Neural cell (in vitro differentiated cells): ENCODE data around the gene LPP. TPM values are rescaled to one million over a fixed set of nuclear protein-coding genes. Genes with fewer than 3 reads are reported as not detected.

Experiments
- H2AFZ ChIP-seq: fragments of 200-600, 300-800 bp; sonication (generic), shearing (Covaris generic); 2 replicates; pipeline ENCODE4 v1.6.0; 2014; ENCODE audit warnings: low read depth, mild to moderate bottlenecking, antibody characterized with exemption, low read length, moderate library complexity
- H3F3A ChIP-seq: fragments of 200-600 bp; shearing (Covaris generic); 2 replicates; pipeline ENCODE4 v1.6.1; 2016; ENCODE audit warnings: mild to moderate bottlenecking, moderate library complexity, mixed read lengths, antibody characterized with exemption, low read length; ENCODE audit not compliant: insufficient read depth, poor library complexity, severe bottlenecking
- H3K27ac ChIP-seq: fragments of 200-600, 300-800 bp; sonication (generic), shearing (Covaris generic); 2 replicates; pipeline ENCODE4 v1.5.1; 2014; ENCODE audit warnings: mild to moderate bottlenecking, low read length, moderate library complexity
- H3K27me3 ChIP-seq: fragments of 300-800, 200-600 bp; sonication (generic), shearing (Covaris generic); 2 replicates; pipeline ENCODE4 v1.6.0; 2014; ENCODE audit warnings: mild to moderate bottlenecking, low read depth, low read length, moderate library complexity; ENCODE audit not compliant: insufficient read depth
- H3K36me3 ChIP-seq: fragments of 300-800, 200-600 bp; sonication (generic), shearing (Covaris generic); 2 replicates; pipeline ENCODE4 v1.5.1; 2014; ENCODE audit warnings: mild to moderate bottlenecking, antibody characterized with exemption, low read length, moderate library complexity; ENCODE audit not compliant: insufficient read depth
- H3K4me2 ChIP-seq: fragments of 300-800, 200-600 bp; sonication (generic), shearing (Covaris generic); 2 replicates; pipeline ENCODE4 v1.6.0; 2014; ENCODE audit warnings: mild to moderate bottlenecking, low read length
- H3K4me3 ChIP-seq: fragments of 300-800, 200-600 bp; sonication (generic), shearing (Covaris generic); 2 replicates; pipeline ENCODE4 v1.5.1; 2014; ENCODE audit warnings: mild to moderate bottlenecking, low read length, moderate library complexity
- H3K79me2 ChIP-seq: fragments of 200-600 bp; shearing (Covaris generic); replicated peaks from 2 replicates; pipeline ENCODE4 v1.6.0; 2014; ENCODE audit warnings: mild to moderate bottlenecking, low read length, moderate library complexity; ENCODE audit not compliant: insufficient read depth
- H3K9ac ChIP-seq: fragments of 300-800, 200-600 bp; sonication (generic), shearing (Covaris generic); 2 replicates; pipeline ENCODE4 v1.6.1; 2016; ENCODE audit warnings: mild to moderate bottlenecking, low read length, mixed read lengths
- H3K9me2 ChIP-seq: fragments of 200-600 bp; shearing (Covaris generic); 2 replicates; pipeline ENCODE4 v1.6.1; 2016; ENCODE audit warnings: mild to moderate bottlenecking, low read length, mixed read lengths; ENCODE audit not compliant: insufficient read depth
- H3K9me3 ChIP-seq: fragments of 200-600, 300-800 bp; sonication (generic), shearing (Covaris generic); 2 replicates; pipeline ENCODE4 v1.6.1; 2016; ENCODE audit warnings: mild to moderate bottlenecking, mixed run types, low read length, moderate library complexity, mixed read lengths
- H4K20me1 ChIP-seq: fragments of 200-600 bp; shearing (Covaris generic); 2 replicates; pipeline ENCODE4 v1.6.1; 2016; ENCODE audit warnings: mild to moderate bottlenecking, mixed run types; ENCODE audit not compliant: insufficient read depth
- EP300 ChIP-seq: fragments of 450-650 bp; conservative IDR thresholded peaks from 2 replicates; pipeline ENCODE4 v1.6.1; 2014; ENCODE audit warnings: antibody characterized with exemption, mild to moderate bottlenecking, moderate library complexity; ENCODE audit not compliant: poor library complexity, severe bottlenecking
- EZH2 ChIP-seq: fragments of 200-600, 300-800 bp; shearing (Covaris generic), sonication (generic); IDR thresholded peaks from 2 replicates; pipeline ENCODE4 v1.6.1; 2014; ENCODE audit warnings: antibody characterized with exemption, low read length, borderline replicate concordance, mild to moderate bottlenecking; ENCODE audit not compliant: insufficient read depth, poor library complexity, severe bottlenecking
- MXI1 ChIP-seq: fragments of 450-650 bp; conservative IDR thresholded peaks from 2 replicates; pipeline ENCODE4 v1.6.1; 2014; ENCODE audit warnings: antibody characterized with exemption, mild to moderate bottlenecking; ENCODE audit not compliant: poor library complexity, severe bottlenecking
- POLR2AphosphoS5 ChIP-seq: IDR thresholded peaks from 2 replicates; pipeline ENCODE4 v1.6.1; 2012
- RAD21 ChIP-seq: fragments of 450-650 bp; conservative IDR thresholded peaks from 2 replicates; pipeline ENCODE4 v1.6.1; 2014; ENCODE audit warnings: antibody characterized with exemption, mild to moderate bottlenecking, moderate library complexity
- SMC3 ChIP-seq: fragments of 450-650 bp; conservative IDR thresholded peaks from 2 replicates; pipeline ENCODE4 v1.6.1; 2014; ENCODE audit warnings: antibody characterized with exemption, mild to moderate bottlenecking, moderate library complexity; ENCODE audit not compliant: poor library complexity
- TAF1 ChIP-seq: IDR thresholded peaks from 2 replicates; pipeline ENCODE4 v1.6.1; 2012; ENCODE audit warnings: low read depth
- polyA plus RNA-seq: library from polyadenylated mRNA; depleted of rRNA; stranded (reverse); fragments of >200 nt; gene quantifications from 2 replicates; pipeline ENCODE4 v1.2.3, GENCODE V29; 2014
- TF ChIP-seq, protein P1 (sequence below): fragments of 450-650 bp; IDR thresholded peaks from 2 replicates; pipeline ENCODE4 v1.5.1; 2014; ENCODE audit warnings: antibody characterized with exemption, mild to moderate bottlenecking, moderate library complexity; ENCODE audit not compliant: poor library complexity, severe bottlenecking
- TF ChIP-seq, protein P2 (sequence below): IDR thresholded peaks from 2 replicates; pipeline ENCODE4 v1.6.1; 2012; ENCODE audit warnings: borderline replicate concordance

Gene LPP
- polyA plus RNA-seq, 1 donor from 2014 or later, result 3.0 TPM

DNA sequence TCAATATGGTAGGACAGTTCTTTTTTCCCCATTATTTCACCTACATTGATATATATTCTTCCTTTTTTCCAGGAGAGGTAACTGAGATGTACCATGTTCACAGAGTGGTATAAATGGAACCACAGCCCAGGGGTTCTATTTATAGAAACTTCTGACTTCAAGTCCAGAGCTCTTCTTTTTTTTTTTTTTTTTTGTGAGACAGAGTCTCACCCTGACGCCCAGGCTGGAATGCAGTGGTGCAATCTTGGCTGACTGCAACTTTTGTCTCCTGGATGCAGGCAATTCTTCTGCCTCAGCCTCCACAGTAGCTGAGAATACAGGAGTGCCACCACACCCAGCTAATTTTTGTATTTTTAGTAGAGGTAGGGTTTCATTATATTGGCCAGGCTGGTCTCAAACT, 750.7 kb downstream of the LPP start:
- no peaks in the 10 kb centered on the region for H3K9me3 ChIP-seq
- no peak overlapping the region for H3K27ac ChIP-seq
- no peaks in the 10 kb centered on the region for H3K9me2 ChIP-seq
- H3K36me3 ChIP-seq, result no peaks in the 10 kb centered on the region
- no peaks in the 10 kb centered on the region for H3K27me3 ChIP-seq
- no peaks in the 10 kb centered on the region for H3K79me2 ChIP-seq
- H3F3A ChIP-seq, result no peaks in the 10 kb centered on the region
- TF ChIP-seq POLR2AphosphoS5 (no peak), SMC3 (no peak), EZH2 (no peak), TAF1 (no peak), EP300 (no peak), MXI1 (no peak), RAD21 (no peak)
- TF ChIP-seq, protein P1, sequence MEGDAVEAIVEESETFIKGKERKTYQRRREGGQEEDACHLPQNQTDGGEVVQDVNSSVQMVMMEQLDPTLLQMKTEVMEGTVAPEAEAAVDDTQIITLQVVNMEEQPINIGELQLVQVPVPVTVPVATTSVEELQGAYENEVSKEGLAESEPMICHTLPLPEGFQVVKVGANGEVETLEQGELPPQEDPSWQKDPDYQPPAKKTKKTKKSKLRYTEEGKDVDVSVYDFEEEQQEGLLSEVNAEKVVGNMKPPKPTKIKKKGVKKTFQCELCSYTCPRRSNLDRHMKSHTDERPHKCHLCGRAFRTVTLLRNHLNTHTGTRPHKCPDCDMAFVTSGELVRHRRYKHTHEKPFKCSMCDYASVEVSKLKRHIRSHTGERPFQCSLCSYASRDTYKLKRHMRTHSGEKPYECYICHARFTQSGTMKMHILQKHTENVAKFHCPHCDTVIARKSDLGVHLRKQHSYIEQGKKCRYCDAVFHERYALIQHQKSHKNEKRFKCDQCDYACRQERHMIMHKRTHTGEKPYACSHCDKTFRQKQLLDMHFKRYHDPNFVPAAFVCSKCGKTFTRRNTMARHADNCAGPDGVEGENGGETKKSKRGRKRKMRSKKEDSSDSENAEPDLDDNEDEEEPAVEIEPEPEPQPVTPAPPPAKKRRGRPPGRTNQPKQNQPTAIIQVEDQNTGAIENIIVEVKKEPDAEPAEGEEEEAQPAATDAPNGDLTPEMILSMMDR, result no peak
- TF ChIP-seq, protein P2, sequence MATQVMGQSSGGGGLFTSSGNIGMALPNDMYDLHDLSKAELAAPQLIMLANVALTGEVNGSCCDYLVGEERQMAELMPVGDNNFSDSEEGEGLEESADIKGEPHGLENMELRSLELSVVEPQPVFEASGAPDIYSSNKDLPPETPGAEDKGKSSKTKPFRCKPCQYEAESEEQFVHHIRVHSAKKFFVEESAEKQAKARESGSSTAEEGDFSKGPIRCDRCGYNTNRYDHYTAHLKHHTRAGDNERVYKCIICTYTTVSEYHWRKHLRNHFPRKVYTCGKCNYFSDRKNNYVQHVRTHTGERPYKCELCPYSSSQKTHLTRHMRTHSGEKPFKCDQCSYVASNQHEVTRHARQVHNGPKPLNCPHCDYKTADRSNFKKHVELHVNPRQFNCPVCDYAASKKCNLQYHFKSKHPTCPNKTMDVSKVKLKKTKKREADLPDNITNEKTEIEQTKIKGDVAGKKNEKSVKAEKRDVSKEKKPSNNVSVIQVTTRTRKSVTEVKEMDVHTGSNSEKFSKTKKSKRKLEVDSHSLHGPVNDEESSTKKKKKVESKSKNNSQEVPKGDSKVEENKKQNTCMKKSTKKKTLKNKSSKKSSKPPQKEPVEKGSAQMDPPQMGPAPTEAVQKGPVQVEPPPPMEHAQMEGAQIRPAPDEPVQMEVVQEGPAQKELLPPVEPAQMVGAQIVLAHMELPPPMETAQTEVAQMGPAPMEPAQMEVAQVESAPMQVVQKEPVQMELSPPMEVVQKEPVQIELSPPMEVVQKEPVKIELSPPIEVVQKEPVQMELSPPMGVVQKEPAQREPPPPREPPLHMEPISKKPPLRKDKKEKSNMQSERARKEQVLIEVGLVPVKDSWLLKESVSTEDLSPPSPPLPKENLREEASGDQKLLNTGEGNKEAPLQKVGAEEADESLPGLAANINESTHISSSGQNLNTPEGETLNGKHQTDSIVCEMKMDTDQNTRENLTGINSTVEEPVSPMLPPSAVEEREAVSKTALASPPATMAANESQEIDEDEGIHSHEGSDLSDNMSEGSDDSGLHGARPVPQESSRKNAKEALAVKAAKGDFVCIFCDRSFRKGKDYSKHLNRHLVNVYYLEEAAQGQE, result no peak
- H4K20me1 ChIP-seq, result no peaks in the 10 kb centered on the region
- H3K4me2 ChIP-seq, result no peak overlapping the region
- no peak overlapping the region for H3K4me3 ChIP-seq
- H2AFZ ChIP-seq, result no peak overlapping the region
- no peak overlapping the region for H3K9ac ChIP-seq

DNA sequence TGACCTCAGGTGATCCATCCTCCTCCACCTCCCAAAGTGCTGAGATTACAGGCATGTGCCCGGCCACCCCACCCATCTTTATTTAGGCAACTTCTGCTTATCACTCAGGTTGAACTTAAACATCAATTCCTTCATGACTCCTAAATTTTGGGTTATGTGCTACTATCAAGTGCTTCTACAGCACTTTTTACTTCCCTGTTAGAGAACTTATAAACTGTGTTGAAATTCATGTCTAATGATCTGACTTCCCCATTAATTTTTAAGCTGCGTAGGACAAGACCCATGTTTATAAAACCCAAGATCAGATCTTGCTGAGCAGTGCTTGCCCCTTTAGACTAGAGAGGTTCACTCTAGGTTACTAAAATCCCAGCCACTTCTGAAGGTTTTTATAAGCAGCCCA, 751.6 kb downstream of the LPP start:
- TF ChIP-seq, protein P2, result no peak
- TF ChIP-seq POLR2AphosphoS5 (no peak), SMC3 (no peak), MXI1 (no peak), RAD21 (no peak), TAF1 (no peak), EZH2 (no peak), EP300 (no peak)
- TF ChIP-seq, protein P1, result no peak
- Histone ChIP-seq H3K9me3 (no peaks in the 10 kb centered on the region), H3K9me2 (no peaks in the 10 kb centered on the region), H3K4me2 (no peak overlapping the region), H3K27me3 (no peaks in the 10 kb centered on the region), H3K27ac (no peak overlapping the region), H2AFZ (no peak overlapping the region), H3K4me3 (no peak overlapping the region), H3K9ac (no peak overlapping the region), H3K79me2 (no peaks in the 10 kb centered on the region), H4K20me1 (no peaks in the 10 kb centered on the region), H3F3A (no peaks in the 10 kb centered on the region), H3K36me3 (no peaks in the 10 kb centered on the region)
